ENCODE measurements around the gene HIVEP3.
"Not testable (repeated sequence)": the region's sequence is repeated elsewhere in the genome, so short reads cannot be mapped to it uniquely, and the experiment has no call there.

HIVEP3 gene

DNA sequence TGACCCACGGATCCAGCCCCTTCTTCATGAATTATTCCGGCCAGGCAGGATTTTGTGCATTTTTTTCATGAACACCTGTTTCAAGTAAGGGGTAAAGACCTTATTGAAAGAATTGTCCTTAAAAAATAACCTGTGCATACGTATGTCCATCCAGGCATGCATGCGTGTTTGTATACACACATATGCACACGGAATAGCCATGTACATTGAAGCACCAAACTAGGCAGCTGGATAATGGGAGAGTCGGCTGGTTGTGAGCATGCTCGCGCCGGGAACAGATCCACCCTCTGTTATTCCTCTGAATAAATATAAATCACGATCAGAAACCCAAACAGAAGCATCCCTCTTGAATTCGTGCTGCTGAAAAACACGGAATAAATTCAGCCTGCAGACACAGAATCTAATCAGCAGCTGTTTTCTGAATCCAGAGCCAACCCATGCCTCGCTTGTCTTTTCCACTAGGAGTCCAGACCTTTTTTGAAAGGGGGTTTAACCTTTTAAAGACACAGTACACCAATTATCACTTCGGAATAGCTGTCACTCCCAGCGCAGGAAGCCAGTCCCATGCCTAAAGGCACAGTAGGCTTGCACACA, at the start of gene HIVEP3:
HIVEP3 (minus strand) TSS at position 473 of the 594 bp plus-strand sequence.
- no peak for DNase-seq

GRCh38 chr1:41964400-41964799, 45.7 kb upstream of the HIVEP3 start:
- DNase-seq, result no peak

DNA sequence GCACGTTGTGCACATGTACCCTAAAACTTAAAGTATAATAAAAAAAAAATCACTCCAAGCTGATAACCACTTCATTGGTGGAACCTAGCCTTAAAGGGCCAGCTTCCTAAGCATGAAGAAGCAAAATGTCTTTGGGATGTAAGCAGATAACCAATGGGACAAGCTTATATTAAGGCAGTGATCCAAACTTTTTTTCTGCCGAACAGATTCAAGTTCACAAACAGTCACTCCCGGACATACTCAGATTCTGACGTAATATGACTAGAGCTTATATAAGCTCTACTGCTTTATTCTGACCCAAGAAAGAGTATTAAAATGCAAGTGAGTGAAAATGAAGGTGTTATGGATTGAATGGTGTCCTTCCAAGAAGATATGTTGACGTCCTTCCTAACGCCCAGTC, 44.9 kb upstream of the HIVEP3 start:
- no peak for DNase-seq

DNA sequence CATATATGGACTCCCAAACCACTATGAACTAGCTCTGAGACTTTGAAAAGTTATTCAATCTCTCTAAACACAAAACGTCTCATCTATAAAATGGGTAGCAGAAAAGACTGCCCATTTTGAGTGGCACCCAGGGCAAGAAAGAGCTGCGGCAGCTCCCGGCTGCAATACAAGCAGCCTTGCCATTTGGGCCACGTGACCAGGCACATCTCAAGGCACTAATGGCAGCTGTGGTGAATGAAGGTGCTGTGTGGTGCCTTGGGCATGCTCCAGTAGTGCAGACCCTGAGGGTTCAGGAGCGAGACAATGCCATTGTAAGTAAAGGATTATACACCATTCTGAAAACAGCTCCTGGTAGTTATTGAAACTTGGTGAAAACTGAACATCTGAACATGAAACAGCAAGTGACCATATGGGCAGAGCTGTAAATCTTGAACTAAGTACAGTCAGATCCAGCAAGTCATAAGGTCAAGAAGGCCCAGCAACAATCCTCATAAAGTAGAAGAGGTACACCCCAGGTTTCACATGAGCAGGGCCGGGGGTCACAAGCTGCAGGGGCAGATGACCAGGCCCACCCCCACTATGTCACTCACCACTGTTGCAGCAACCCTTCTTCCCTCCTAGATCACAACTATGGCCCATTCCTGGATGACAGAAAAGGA, 39.4 kb upstream of the HIVEP3 start:
- DNase-seq, result no peak

DNA sequence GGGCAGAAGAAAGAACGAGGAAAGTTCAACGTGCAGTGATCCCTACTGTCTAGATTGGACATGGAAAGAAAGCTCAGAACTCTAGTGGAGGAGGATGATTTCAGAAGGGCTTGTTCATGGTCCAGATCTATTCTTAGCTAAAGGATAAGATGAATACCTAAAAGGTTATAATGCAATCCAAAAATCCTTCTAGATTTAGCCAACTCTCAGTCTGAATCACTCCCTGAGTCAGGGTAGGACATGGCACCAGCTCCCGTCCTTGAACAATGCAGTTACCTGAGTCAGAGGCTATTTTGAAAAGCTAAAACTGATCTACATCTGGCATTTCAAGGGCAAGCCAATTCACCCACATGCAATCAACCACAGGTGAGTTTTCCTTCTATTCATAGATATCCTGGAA, 38.8 kb upstream of the HIVEP3 start:
- no peak for DNase-seq

- no peak for DNase-seq
Observed at GRCh38 chr1:41955461-41956159, 36.9 kb upstream of the HIVEP3 start.

DNA sequence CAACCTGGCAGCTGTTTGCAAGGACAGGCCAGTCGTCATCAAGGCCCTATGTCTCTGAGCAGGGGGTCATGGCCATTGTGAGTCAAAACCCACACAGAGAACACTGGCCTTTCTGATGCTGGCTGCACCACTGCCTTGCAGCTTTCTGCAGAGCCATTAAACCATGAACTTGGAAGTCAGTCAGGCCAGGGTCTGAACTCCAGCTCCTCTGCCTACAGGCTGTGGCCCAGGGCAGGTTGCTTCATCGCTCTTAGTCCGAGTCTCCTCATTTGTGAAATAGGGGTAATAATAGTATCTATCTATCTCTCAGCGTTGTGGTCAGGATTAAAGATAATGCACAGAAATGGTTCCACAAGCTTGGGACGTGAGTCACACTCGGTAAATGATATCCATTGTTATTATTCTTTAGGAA, 35.8 kb upstream of the HIVEP3 start:
- DNase-seq, result no peak

- DNase-seq, result no peak
Observed at GRCh38 chr1:41953291-41953690, 34.6 kb upstream of the HIVEP3 start.

DNA sequence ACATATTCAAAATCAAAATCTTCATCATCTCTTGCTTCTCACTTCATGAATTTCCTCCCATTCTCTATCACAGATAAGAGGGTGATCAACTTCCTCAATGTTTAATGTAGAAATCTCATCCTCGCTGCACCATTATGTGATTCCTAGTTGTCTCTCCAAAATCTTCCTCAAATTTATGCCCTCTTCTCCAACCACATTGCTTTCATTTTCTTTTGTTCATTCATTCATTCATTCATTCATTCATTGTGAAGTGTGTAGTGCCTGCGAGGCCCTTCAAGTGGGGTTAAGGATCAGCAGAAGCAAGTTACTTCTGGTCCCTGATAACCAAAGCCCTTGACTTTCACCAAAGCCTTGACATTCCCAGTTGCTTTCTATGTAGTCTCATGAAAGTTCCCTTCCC, 33.5 kb upstream of the HIVEP3 start:
- no peak for DNase-seq

DNA sequence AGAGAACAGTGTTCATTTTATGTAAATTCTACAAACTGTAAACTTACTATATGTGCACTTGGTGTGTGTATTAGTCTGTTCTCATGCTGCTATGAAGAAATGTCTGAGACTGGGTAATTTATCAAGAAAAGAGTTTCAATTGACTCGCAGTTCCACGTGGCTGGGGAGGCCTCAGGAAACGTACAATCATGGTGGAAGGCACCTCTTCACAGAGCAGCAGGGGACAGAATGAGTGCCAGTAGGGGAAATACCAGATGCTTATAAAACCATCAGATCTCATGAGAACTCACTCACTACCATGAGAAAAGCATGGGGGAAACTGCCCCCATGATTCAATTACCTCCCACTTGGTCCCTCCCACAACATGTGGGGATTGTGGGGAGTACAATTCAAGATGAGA, 32.8 kb upstream of the HIVEP3 start:
- DNase-seq, result not testable (repeated sequence)

DNA sequence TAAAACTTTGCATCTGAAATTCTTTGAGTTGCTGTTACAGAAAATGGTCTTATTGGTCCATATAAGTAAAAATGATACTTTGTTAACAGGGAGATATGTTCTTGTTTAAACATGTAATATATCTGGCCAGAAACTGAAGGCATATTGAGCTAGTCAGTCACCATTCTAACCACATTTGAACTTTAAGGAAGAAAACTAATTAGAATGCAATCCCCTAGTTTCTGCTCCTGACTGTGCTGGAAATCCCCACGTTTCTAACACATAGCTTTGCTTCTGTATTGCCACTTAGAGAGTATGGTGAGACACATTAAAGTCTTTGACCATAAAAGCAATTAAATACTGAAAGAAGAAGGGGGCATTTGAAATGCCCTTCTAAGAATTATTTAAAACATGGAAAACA, 32.1 kb upstream of the HIVEP3 start:
- DNase-seq, result no peak

GRCh38 chr1:41945946-41946345, 27.2 kb upstream of the HIVEP3 start:
- DNase-seq, result not testable (repeated sequence)

DNA sequence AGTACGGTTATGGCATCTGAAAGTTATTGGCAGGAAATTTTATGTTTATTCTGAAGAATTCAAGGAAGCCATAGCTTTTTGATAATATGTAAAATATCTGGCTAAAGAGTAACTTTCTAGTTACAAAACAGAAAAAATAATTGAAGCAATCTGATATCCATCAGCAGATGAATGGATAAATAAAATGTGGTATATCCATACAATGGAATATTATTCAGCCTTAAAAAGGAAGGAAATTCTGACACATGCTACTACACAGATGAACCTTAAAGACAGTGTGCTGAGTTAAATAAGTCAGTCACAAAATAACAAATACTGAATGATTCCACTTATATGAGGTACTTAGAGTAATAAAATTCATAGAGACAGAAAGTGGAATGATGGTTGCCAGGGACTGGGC, 25.0 kb upstream of the HIVEP3 start:
- no peak for DNase-seq

GRCh38 chr1:41942278-41942677, 23.6 kb upstream of the HIVEP3 start:
- DNase-seq, result no peak

GRCh38 chr1:41941381-41941780, 22.7 kb upstream of the HIVEP3 start:
- DNase-seq, result no peak

DNA sequence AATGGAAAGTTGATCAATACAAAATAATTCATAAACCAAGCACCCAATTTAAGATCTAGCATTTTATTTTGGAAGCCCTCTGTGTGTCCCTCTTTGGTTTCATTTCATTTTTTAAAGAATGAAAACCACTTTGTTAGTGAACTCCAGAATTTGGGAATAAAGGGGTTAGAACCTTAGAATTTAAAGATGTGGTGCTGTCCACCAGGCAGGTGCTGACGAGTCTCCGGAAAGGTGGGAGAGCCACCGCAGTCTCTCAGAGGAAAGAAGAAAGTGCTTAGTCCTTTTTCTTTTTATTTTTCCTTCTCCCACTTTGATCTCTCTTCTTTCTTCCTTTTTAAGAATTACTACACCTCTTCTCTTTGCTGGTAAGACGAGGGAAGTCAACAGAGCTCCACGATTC, 20.5 kb upstream of the HIVEP3 start:
- DNase-seq, result no peak

GRCh38 chr1:41936107-41936506, 17.4 kb upstream of the HIVEP3 start:
- DNase-seq, result no peak

GRCh38 chr1:41935226-41935625, 16.5 kb upstream of the HIVEP3 start:
- DNase-seq, result no peak

- no peak for DNase-seq
Observed at GRCh38 chr1:41933106-41933505, 14.4 kb upstream of the HIVEP3 start.

DNA sequence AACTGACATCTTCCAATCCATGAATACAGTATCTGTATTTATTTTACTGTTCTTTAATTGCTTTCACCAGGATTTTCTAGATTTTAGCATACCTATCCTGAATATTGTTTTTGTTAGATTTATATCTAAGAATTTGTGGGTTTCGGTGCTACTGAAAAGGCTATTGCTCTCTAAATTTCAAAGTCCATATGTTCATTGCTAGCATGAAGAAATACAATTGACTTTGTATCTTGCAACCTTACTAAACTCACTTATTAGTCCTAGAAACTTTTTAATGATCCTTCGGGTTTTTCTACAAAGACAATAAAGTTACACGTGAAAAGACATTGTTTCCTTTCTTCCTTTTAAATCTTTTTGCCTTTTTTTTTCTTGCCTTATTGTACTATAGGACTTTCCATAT, 12.9 kb upstream of the HIVEP3 start:
- no peak for DNase-seq

- DNase-seq, result no peak
Observed at GRCh38 chr1:41927118-41927517, 8.4 kb upstream of the HIVEP3 start.

DNA sequence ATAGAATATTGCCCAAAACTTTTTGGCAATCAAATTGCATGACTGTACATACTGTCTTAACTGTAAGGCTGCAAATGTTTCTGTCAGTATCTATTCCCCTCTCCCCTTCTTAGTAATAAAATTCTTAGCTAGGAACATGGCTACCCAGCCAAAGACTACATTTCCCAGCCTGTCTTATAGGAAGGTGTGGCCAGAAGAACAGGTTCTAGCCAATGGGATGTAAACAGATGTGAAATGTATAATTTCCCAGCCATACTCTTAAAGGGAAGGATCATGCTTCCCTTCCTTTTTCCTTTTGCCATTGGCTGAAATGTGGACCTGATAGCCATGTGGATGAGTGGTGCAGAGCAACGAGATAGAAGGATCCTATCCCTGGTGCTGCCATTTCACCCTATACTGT, 7.0 kb upstream of the HIVEP3 start:
- no peak for DNase-seq

DNA sequence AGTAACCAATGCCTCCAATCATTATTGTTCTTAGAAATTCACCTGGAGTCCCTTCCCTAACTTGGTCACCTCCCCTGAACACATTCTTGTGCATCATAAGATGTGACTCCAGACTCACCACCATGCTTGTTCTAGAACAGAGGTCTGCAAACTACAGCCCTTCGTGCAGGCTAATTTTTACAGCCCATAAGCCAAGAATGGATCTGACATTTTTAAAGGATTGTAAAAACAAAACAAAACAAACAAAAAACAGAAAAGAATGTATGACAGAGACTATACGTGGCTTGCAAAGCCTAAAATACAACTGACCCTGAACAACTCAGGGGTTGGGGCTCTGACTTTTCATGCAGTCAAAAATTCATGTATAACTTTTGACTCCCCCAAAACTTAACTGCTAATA, 6.2 kb upstream of the HIVEP3 start:
- no peak for DNase-seq

DNA sequence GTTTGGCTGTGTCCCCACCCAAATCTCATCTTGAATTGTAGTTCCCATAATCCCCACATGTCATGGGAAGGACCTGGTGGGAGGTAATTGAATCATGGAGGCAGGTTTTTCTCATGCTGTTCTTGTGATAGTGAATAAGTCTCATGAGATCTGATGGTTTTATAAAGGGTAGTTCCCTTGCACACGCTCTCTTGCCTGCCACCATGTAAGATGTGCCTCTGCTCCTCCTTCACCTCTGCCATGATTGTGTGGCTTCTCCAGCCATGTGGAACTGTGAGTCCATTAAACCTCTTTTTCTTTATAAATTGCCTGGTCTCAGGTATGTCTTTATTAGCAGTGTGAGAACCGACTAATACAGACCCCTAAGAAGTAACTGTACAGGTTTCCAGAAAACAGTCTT, 2.5 kb upstream of the HIVEP3 start:
- not testable (repeated sequence) for DNase-seq

DNA sequence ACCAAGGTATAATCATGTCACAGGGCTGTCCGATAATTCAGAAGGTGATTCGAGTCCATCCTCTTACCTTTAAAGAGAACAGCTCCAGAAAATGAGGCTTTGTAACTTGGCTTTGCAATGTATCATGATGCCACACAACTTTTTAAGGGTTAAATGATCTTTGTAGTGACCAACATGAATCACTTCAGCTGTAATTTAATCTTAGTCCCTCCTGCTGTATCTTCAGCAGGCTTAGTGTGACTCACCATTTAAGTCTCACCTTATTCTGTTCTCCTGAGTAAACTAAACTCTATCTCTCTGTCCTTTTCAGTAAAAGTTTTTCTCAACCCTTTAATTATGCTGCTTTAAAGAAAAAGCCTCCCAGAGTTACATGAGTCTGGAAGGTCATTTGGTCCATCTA, 1.9 kb upstream of the HIVEP3 start:
- no peak for DNase-seq
